Lower leg skin (tissue), 4 donors: Measurements from ENCODE around the gene TMEM229B. TPM values are rescaled to one million over a fixed set of nuclear protein-coding genes. Genes with fewer than 3 reads are reported as not detected.

Source experiments
- DNase-seq, 2 donors: peaks; one replicate each; pipeline ENCODE4 v3.0.0-alpha.2; 2019; ENCODE audit warnings: low spot score in 2 of 2
- H3K4me3 ChIP-seq: fragments of 200-600 bp; sonication (generic); 2 replicates; pipeline ENCODE4 v1.5.1; 2017; ENCODE audit warnings: mild to moderate bottlenecking, low read depth; ENCODE audit not compliant: poor library complexity, severe bottlenecking
- CTCF ChIP-seq, 3 donors: fragments of 450-650 bp; IDR thresholded peaks; one replicate each; pipeline ENCODE4 v1.5.1; 2016; ENCODE audit warnings: antibody characterized with exemption in 3 of 3, mild to moderate bottlenecking in 3 of 3, moderate library complexity in 2 of 3
- POLR2A ChIP-seq, 2 donors: fragments of 450-650 bp; IDR thresholded peaks; one replicate each; pipeline ENCODE4 v1.6.1; 2016 to 2017; ENCODE audit warnings: antibody characterized with exemption in 2 of 2, mild to moderate bottlenecking in 1 of 2, moderate library complexity in 1 of 2
- WGBS, 2 donors: methylation state at CpG; one replicate each; pipeline ENCODE4 v1.1.5; 2018; 5-methylcytosine and 5-hydroxymethylcytosine counted together
- intact Hi-C: fragments of 100-400 bp; cut with DNase I; formaldehyde crosslinking; loops from one replicate; pipeline ENCODE4 v1.15.0; 2023; ENCODE audit warnings: low total_unique reads
- total RNA-seq, 4 donors: library from RNA; depleted of rRNA; stranded (reverse); fragments of >200 nt; gene quantifications; one replicate each; pipeline ENCODE4 v1.1.0, GENCODE V29; 2016

Gene TMEM229B
- total RNA-seq, 4 donors from 2014 or later: 0.49 to 3.8 (median 2.5) TPM

- H3K4me3 ChIP-seq: no peak overlapping the region
- no peak for DNase-seq
- TF ChIP-seq CTCF (IDR thresholded peaks at IDR 0.05) (no peak), POLR2A (IDR thresholded peaks at IDR 0.05) (no peak)
- 79 to 89% methylated on average over 1 of the region's 1 CpG for WGBS, 2 donors
- intact Hi-C loops: no loop called here
These were observed 32.0 kb upstream of the TMEM229B start for GRCh38 chr14:67520482-67520881.

DNA sequence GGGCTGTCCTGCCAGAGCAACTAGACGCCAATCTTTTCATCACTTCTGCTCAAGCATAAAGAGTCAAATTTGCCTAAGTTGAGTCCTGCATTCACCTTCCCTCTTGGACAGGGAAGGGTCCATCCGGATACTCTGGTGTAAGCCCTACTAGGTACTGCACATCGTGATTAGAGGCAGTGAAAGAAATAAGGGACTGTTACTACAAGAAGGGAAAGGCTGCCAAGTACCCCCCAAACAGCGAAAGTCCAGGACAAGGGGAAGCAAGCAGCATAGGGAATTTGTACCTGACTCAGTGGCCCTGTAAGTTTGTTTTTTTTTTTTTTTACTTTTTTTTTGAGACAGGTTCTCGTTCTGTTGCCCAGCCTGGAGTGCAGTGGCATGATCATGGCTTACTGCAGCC, 30.9 kb upstream of the TMEM229B start:
- DNase-seq: no peak
- no peak for TF ChIP-seq POLR2A (IDR thresholded peaks at IDR 0.05)
- no peak for TF ChIP-seq CTCF (IDR thresholded peaks at IDR 0.05)
- WGBS, 2 donors: 88 to 94% methylated on average over 5 of the region's 5 CpGs
- no peak overlapping the region for H3K4me3 ChIP-seq
- intact Hi-C loops: no loop called here

DNA sequence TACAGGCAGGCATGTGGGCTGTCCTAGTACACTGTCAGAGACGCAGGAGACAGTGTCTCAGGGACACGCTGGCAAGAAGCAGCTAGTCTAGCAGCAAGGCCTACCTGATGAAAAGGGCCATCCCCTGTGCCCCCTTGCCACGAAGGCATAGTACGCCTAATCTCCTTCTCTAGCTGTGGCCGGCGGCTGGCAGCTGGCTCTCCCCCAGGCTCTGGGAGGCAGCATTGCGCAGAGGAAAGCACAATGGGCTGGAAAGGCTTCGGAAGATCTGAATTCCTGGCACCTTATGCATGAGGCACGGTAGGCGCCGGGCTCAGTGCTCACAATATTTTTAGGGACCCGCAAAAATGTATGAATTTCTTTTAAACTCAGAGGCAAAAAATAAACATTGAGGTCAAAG, 28.6 kb upstream of the TMEM229B start:
- TF ChIP-seq CTCF (IDR thresholded peaks at IDR 0.05) (no peak), POLR2A (IDR thresholded peaks at IDR 0.05) (no peak)
- no peak overlapping the region for H3K4me3 ChIP-seq
- WGBS, 2 donors: 28 to 33% methylated on average over 12 of the region's 12 CpGs
- DNase-seq: no peak
- intact Hi-C loops: no loop called here

GRCh38 chr14:67516676-67517075, 28.2 kb upstream of the TMEM229B start:
- no peak overlapping the region for H3K4me3 ChIP-seq
- intact Hi-C loops: no loop called here
- TF ChIP-seq CTCF (IDR thresholded peaks at IDR 0.05) (no peak), POLR2A (IDR thresholded peaks at IDR 0.05) (no peak)
- WGBS, 2 donors: 29 to 52% methylated on average over 2 of the region's 2 CpGs
- no peak for DNase-seq

- H3K4me3 ChIP-seq: peak overlapping the region; percentile 86
- no peak for DNase-seq
- no peak for TF ChIP-seq CTCF (IDR thresholded peaks at IDR 0.05)
- TF ChIP-seq POLR2A (IDR thresholded peaks at IDR 0.05): no peak
- WGBS, 2 donors: 47 to 52% methylated on average over 3 to 6 of the region's 45 CpGs
- intact Hi-C loops: no loop called here
These were observed 27.0 kb upstream of the TMEM229B start for GRCh38 chr14:67515386-67516079.
